ENCODE measurements around the gene APEH.

APEH gene

GRCh38 chr3:49732597-49732996 is 58.4 kb downstream of the APEH start:
- no peak for DNase-seq

GRCh38 chr3:49733551-49733950 is 59.4 kb downstream of the APEH start:
- DNase-seq, result no peak
